Stimulated activated CD4-positive, alpha-beta T cell treated with anti-CD3 and anti-CD28 coated beads, Interleukin-2, amount 100 ng/mL, for 24 hours (primary cell): Measurements from ENCODE around the gene KLHL11.

Source experiments
- DNase-seq, 2 donors: peaks; one replicate each; pipeline ENCODE4 v3.0.0-alpha.2; 2020

The KLHL11 gene

DNA sequence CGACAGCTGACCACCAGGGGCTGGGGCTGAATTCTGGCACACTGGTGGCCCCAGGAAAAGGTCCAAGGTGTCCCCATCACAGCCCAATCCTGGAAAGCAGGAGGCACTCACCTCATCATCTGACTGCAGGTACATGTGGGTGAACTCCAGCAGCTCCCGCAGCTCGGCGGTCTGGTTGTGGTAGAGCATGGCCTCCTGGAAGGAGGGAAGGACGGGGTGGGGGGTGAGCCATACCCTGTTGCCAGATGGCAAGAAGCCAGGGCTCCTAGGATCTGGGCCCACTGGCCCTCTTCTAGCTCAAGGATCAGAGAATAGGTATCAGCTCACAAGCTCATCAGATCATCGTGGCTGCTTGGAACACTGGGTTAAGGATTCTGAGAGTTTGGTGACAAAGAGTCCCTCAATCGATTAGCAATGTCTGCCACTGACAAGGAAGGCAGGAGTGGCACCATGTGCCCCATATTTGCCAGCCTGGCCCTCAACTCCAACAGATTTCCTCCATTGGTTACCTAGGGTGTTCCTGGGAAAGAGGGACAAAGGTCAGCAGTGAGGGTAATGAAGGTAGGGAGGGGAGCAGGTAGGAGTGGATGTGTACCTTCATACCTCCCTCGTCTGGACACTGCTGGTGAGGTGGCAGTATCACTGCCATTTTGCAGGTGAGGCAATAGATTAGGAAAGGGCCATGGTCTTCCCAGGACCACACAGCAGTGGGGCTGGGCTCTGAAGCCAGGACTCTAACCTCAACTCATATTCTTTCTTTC is 58.4 kb downstream of the KLHL11 start:
- DNase-seq: no peak
